GM21381 (cell line): Measurements from ENCODE around the gene PHLDB2.

Experiments used
- ATAC-seq: cut with Tn5 transposase; IDR thresholded peaks from one replicate; pipeline ENCODE4 v1.9.1; 2021; ENCODE audit warnings: mild to moderate bottlenecking, moderate library complexity; ENCODE audit not compliant: unreplicated experiment

PHLDB2 gene

GRCh38 chr3:111919370-111920065 lies 60.5 kb downstream of the PHLDB2 start:
- no peak for ATAC-seq

DNA sequence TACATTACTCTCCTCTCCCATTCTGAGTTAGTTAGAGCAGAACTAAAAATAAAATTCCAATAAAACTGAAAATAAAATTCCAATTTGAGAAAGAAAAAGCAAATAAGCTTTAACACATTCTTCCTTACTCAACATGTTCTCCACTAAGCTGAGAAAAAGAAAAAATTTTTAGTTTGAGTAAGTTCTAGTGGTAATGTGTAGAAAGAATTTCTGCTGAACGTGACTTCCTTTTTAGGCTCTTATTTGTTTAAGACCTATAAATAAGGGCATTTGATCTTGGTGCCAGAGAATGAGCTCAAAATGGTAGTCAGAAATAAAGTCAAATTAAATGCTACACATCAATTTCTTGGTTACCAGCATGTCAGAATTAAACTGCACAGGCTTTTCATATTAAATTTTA lies 62.1 kb downstream of the PHLDB2 start:
- ATAC-seq = no peak

GRCh38 chr3:111923095-111923771 lies 64.2 kb downstream of the PHLDB2 start:
- no peak for ATAC-seq

DNA sequence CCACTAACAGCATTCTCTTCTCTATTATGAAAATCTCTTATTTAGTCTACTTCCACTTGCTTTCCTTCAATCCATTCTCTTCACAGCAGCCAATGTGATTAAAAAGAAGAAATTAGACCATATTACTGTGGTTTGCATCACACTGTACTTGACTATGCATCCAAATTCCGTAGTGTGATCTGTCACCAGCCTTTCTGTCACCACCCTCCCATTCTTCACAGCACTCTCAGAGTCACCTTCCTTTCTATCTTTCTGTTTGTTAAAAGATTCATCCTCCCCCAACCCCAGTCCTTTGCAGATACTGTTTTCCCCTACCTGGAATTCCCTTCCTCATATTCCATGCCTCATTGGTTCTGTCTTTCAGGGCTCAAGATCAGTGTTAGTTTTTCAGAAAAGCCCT lies 64.7 kb downstream of the PHLDB2 start:
- no peak for ATAC-seq

- ATAC-seq = no peak
Measured at GRCh38 chr3:111924283-111924682, 65.2 kb downstream of the PHLDB2 start.

DNA sequence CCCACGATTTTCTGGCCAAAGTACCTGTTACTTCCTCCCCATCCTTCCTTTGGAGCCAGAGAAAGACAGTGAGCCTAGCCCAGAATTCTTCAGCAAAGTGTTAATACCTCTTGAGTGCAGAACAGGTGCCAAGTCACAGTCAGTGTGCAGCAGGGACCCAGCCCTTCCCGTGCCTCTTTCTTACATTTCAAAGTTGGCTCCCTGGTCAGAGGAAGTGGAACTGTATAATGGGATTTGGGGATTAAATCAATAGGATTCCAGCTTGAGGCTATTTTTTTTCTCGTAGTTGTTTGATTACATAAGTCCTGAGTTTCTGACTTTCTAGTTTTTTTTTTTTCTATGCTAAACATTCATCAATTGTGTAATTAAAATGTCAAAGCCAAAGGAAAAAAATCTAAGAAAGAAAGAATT lies 67.2 kb downstream of the PHLDB2 start:
- ATAC-seq = no peak

DNA sequence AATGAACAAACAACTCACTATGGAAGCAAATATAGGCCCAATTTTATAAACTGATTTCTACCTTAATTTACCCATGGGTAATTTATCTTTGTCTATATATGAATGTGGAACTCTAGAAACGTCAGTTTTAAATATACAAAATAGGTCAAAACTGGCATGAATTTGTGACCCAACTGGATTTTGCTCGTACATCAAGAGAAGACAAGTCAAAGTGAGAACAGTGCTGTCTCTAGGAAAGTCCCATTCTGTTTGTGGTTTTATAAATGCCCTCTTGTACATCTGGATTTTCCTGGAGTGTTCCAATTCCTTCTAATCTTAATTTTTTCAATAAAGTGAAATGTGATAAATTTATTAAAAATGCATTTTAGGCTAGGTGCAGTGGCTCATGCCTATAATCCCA lies 69.5 kb downstream of the PHLDB2 start:
- ATAC-seq = no peak

DNA sequence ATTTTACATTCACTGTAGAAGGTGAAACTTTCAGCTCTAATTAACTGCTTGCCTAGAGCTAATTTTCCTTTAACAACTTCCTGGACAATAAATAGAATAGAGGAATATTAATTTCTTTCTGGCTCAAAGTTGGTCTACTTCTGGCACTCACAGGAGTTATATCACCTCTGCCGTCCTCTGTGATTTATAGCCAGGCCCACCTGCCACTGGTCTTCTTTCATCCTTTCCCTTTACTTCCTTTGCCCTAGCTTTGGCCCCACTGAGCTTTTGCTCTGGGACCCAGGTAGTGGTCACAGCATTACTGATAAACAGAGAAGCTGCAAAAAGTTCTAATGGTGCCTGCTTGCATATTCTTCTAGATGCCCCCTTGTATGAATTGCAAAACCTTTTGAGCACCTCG lies 70.4 kb downstream of the PHLDB2 start:
- no peak for ATAC-seq

DNA sequence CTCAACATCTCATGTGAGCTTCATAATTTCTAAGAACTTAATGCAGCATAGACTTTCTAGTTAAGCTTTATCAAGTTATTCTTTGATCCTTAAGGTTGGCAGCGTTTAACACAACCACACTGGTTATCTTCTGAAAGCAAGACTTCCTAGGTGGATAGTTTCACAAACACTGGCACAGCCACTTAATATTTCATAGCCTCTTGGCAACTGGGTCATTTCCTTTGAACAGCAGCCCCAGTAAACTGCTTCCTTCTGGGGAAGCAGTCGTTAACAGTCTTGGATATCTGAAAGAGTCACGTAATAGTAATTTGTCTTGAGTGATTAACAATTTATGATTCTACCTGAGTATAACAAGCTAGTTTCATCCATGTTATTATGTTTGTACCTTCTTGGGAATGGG lies 73.9 kb downstream of the PHLDB2 start:
- no peak for ATAC-seq

DNA sequence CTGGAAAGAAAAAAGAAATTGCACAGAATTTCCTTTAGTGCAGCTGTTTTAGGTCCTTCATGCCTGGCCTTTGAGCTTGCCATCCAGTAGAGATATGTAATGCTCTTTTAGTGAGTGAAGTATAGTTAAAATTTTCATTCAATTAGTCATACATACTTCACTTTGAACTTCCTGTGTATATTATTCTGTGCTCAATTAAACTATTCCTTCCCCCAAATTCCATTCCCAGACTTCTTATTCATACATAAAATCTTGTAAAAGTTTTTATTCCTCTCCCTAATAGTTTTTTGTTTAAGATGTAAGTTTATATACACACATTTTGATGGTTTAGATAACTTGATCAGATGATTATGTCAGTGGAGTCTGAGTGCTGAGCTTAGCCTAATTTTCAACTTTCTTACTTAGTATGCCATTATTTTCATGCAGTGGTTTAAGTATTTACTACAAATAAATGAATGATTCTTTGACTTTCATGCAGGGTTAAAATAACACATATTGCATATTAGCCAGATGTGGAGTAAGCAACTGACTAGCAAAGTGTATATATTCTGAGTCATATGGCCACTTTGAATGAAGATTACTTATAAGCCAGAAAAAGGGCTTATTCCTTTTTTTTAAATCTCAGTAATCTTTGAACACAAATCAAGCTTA lies 77.3 kb downstream of the PHLDB2 start:
- ATAC-seq = no peak

GRCh38 chr3:111936967-111937366 lies 77.9 kb downstream of the PHLDB2 start:
- ATAC-seq = no peak

DNA sequence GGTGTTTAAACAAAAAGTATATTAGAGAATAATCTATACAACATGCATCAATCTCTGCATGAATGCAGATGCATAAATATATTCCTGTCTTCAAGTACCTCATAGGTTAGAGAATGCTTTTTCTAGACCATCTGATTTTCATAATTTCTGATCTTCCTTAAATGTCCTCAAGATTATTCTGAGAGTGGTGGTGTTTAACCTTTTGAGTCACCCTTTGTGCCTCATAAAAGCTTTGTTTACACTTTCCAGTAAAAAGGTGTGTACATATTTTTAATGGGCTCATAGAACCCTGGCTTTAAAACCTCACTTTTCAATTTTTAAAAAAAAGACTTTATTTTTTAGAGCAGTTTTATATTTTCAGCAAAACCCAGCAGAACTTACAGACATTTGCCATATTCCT lies 78.8 kb downstream of the PHLDB2 start:
- ATAC-seq = no peak

DNA sequence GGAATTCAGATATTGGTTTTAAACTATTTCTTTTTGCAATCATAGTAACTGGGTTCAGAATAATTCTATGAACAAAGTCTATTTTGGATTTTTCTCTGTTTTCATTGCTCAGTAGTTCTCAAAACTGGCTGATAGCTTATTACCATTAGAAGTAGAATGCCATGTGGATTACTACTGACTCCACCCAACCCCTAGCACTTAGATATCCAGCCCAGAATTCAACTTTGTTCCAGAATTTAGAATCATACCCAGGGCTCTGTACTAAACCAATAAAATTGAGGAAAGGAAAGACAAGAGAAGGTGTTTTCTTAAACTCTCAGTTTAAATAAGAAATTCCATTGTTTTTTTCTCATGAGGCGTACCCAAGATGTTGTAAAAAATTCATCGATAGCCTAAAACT lies 80.8 kb downstream of the PHLDB2 start:
- ATAC-seq = no peak

DNA sequence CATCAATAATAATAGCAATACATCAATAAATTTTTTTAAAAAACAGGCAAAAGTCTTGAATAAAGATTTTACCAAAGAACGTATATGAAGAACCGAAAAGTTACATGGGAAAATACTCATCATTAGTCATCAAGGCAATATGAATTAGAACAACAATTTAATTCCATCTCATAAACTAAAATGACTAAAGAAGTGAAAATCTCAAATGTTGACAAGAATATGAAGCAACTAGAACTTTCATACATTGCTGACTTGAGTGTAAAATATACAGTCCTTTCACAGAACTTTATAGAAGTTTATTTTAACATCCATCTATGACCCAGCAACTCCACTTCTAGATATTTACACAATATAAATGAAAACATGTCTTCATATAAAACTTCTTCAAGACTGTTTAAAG lies 84.5 kb downstream of the PHLDB2 start:
- no peak for ATAC-seq

- ATAC-seq = no peak
Measured at GRCh38 chr3:111944372-111944771, 85.3 kb downstream of the PHLDB2 start.

DNA sequence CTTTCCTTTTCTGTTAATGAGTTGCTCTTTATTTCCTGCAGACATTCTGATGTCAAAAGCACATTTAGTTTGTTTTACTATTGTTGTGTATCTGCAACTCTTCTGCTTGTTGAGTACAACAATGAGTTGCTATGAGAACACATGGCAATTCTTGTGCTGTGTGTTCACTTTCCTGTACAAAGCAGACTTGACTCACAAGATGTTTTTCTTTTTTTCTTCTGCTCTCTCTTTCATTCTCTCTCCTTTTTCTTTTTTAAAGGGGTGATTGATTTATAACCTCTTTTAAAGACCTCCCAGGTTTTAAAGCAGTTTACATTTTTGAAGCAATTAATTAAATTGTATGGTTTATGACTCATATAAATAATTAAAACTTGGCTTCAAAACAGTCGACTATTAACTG lies 88.2 kb downstream of the PHLDB2 start:
- no peak for ATAC-seq

DNA sequence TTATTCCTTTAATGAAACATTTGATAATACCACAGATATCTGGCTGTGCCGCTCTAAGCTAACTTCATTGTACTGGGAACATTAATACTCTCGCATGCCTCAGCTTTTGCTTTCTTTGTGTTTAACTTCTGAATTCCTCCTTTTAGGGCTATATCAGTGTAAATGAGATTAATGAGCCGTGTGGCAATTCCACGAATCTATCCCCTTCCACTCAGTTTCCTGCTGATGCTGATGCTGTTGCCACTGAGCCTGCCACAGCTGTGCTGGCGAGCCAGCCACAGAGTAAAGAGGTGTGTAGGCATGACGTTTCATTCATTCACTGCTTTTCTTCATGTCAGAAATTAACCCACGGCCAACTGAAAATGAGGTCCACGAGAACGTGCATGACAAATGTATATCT lies 89.7 kb downstream of the PHLDB2 start:
- ATAC-seq = no peak

- no peak for ATAC-seq
Measured at GRCh38 chr3:111949712-111950111, 90.6 kb downstream of the PHLDB2 start.

DNA sequence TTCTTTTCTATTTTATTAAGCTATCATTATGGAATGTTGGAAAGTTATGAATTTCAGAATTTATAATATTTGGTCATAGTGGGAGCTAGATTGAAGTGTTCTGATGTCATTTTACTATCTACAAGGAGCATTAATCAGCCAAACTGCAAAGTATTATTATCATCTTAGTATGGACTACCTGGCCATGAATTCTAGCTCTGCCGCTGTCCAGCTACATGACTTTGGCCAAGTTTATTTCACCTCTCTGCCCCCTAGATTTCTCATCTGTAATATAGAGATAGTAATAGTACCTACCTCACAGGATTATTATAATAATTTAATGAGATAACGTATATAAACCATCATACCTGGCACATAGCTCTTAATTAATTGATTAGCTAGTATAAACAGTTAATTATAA lies 92.0 kb downstream of the PHLDB2 start:
- ATAC-seq = no peak

DNA sequence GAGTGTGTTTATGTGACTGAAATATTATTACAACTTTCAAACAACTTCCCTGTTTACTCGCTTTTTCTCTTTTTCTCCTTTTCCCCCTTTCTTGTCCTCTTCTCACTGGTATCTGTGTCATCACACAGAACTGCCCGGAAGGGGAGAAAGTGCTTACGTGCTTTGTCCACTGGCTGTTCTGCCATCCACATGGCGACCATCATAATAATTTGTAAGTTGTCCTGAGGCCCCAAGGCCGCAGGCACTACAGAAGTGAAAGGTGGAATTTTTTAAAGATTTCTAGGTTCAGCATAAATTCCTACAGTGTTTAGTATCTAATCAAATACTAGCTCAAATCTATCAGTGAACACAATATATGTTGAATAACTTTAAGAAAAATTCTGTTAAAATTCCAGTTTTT lies 93.0 kb downstream of the PHLDB2 start:
- no peak for ATAC-seq

- ATAC-seq = no peak
Measured at GRCh38 chr3:111952866-111953450, 93.9 kb downstream of the PHLDB2 start.
